22Rv1 (cell line): Measurements from ENCODE around the gene PRKCE.

Experiments used
- CTCF ChIP-seq: fragments of 450-650 bp; IDR thresholded peaks from 2 replicates; pipeline ENCODE4 v1.5.1; 2017; ENCODE audit warnings: mild to moderate bottlenecking
- ZFX ChIP-seq: fragments of 450-650 bp; IDR thresholded peaks from 2 replicates; pipeline ENCODE4 v1.6.1; 2017; ENCODE audit warnings: antibody characterized with exemption, borderline replicate concordance

DNA sequence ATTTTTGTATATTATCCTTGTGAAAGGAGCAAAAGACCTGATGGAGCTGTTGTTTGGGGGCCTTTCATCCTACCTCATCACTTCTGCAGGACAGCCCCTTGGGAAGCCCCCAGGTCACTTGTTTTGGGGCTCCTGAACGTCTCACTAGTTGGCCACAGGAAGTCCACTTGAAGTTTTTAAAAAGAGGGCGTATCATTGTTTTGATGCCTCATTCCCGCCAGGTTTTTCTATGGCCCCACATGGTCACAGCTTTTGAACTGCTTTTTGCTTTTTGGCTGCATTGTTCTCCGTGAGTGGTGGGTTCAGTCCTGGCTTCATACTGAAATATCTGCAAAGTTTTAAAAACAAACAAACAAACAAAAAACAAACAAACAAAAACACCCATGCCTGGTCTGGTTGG, 216.3 kb downstream of the PRKCE start:
- TF ChIP-seq CTCF (no peak), ZFX (no peak)
